Stomach (tissue), 4 donors: ENCODE measurements around the gene EIF3D.

Experiments
- CTCF ChIP-seq, 7 experiments: fragments of 450-650 bp in 4 of 7; fragments of 200-600 bp in 3 of 7; sonication (generic) in 3 of 7; IDR thresholded peaks; one replicate each; pipeline ENCODE4 v1.5.1; 2016 to 2019; ENCODE audit warnings: antibody characterized with exemption in 7 of 7, control low read depth in 2 of 7, mild to moderate bottlenecking in 1 of 7
- EP300 ChIP-seq: sonication (generic); formaldehyde crosslinking; IDR thresholded peaks from one replicate; pipeline ENCODE4 v1.6.1; 2017; ENCODE audit warnings: antibody characterized with exemption
- POLR2A ChIP-seq, 4 donors: fragments of 450-650 bp; IDR thresholded peaks; one replicate each; pipeline ENCODE4 v1.6.1; 2016; ENCODE audit warnings: antibody characterized with exemption in 4 of 4, control low read depth in 2 of 4, mild to moderate bottlenecking in 1 of 4, moderate library complexity in 1 of 4
- POLR2AphosphoS5 ChIP-seq, 3 donors: sonication (generic); formaldehyde crosslinking; IDR thresholded peaks; one replicate each; pipeline ENCODE4 v1.6.1; 2016; ENCODE audit warnings: antibody characterized with exemption in 3 of 3

- TF ChIP-seq CTCF (IDR thresholded peaks at IDR 0.05) (no peak), EP300 (no peak), POLR2A (IDR thresholded peaks at IDR 0.05) (no peak), POLR2AphosphoS5 (IDR thresholded peaks at IDR 0.05) (no peak)
Measured at GRCh38 chr22:36568846-36569245, 39.9 kb upstream of the EIF3D start.
